WTC11 (cell line): ENCODE measurements around the gene ENPP6. TPM values are rescaled to one million over a fixed set of nuclear protein-coding genes. Genes with fewer than 3 reads are reported as not detected.

Experiments
- ATAC-seq: fragments of 200-7000 bp; cut with Tn5 transposase; 2 replicates; pipeline ENCODE4 v1.10.0; 2021; ENCODE audit warnings: mild to moderate bottlenecking, moderate library complexity
- CTCF ChIA-PET: fragments of 300-600 bp; sonication (Branson Sonifier 250); formaldehyde crosslinking; loops from one replicate; lab custom pipeline; 2021; ENCODE audit warnings: antibody characterized with exemption; lab: Charles Lee
- POLR2A ChIA-PET: fragments of 350-600 bp; sonication (Branson Sonifier 250); formaldehyde crosslinking; loops from one replicate; lab custom pipeline; 2021; ENCODE audit warnings: antibody characterized with exemption; lab: Charles Lee
- DNase-seq: peaks from one replicate; pipeline ENCODE4 v3.0.0; 2021; ENCODE audit warnings: low spot score
- H3K27ac Mint-ChIP-seq: 2 replicates; pipeline ENCODE4 v1.8.0; 2021; ENCODE audit warnings: mixed read lengths
- H3K27me3 Mint-ChIP-seq: 2 replicates; pipeline ENCODE4 v1.8.0; 2021; ENCODE audit warnings: low read depth, mild to moderate bottlenecking, moderate library complexity, mixed read lengths
- H3K36me3 Mint-ChIP-seq: 2 replicates; pipeline ENCODE4 v1.8.0; 2021; ENCODE audit warnings: mixed read lengths
- H3K4me1 Mint-ChIP-seq: 2 replicates; pipeline ENCODE4 v1.8.0; 2022; ENCODE audit warnings: mixed read lengths
- H3K4me3 Mint-ChIP-seq: 2 replicates; pipeline ENCODE4 v1.8.0; 2021; ENCODE audit warnings: mild to moderate bottlenecking, moderate library complexity, mixed read lengths
- H3K9me3 Mint-ChIP-seq: 2 replicates; pipeline ENCODE4 v1.8.0; 2021; ENCODE audit warnings: mixed read lengths
- GTF2I ChIP-seq: fragments of 250-450 bp; sonication (Bioruptor Pico); conservative IDR thresholded peaks from 2 replicates; pipeline ENCODE4 v1.4.0; 2021; ENCODE audit warnings: mild to moderate bottlenecking
- TEAD4 ChIP-seq: sonication (generic); formaldehyde crosslinking; IDR thresholded peaks from 2 replicates; pipeline ENCODE4 v1.8.0; 2022; ENCODE audit warnings: mild to moderate bottlenecking, missing genetic modification reagents
- ZNF232 ChIP-seq: sonication (generic); formaldehyde crosslinking; IDR thresholded peaks from 2 replicates; pipeline ENCODE4 v1.8.0; 2022; ENCODE audit warnings: mild to moderate bottlenecking, missing genetic modification reagents
- total RNA-seq: library from RNA; stranded (reverse); gene quantifications from 3 replicates; pipeline ENCODE4 v1.2.3, GENCODE V29; 2021
- TF ChIP-seq, protein P1 (sequence below): sonication (generic); formaldehyde crosslinking; IDR thresholded peaks from 2 replicates; pipeline ENCODE4 v1.8.1; 2022; ENCODE audit warnings: missing genetic modification reagents, borderline replicate concordance
- TF ChIP-seq, protein P2 (sequence below): sonication (generic); formaldehyde crosslinking; IDR thresholded peaks from 2 replicates; pipeline ENCODE4 v1.8.1; 2023; ENCODE audit warnings: mild to moderate bottlenecking, missing genetic modification reagents, borderline replicate concordance
- TF ChIP-seq, protein P3 (sequence below): sonication (generic); formaldehyde crosslinking; IDR thresholded peaks from 2 replicates; pipeline ENCODE4 v1.8.1; 2023; ENCODE audit warnings: mild to moderate bottlenecking, missing genetic modification reagents, moderate library complexity
- TF ChIP-seq, protein P4 (sequence below): sonication (generic); formaldehyde crosslinking; IDR thresholded peaks from 2 replicates; pipeline ENCODE4 v1.8.0; 2023; ENCODE audit warnings: missing genetic modification reagents, mild to moderate bottlenecking, borderline replicate concordance
- TF ChIP-seq, protein P5 (sequence below): fragments of 250-450 bp; sonication (Bioruptor Pico); IDR thresholded peaks from 2 replicates; pipeline ENCODE4 v1.9.0; 2021; ENCODE audit warnings: mild to moderate bottlenecking
- TF ChIP-seq, protein P6 (sequence below): sonication (generic); formaldehyde crosslinking; IDR thresholded peaks from 2 replicates; pipeline ENCODE4 v1.8.1; 2022; ENCODE audit warnings: mild to moderate bottlenecking, moderate library complexity, missing genetic modification reagents

Gene ENPP6
- total RNA-seq, 1 experiment from 2014 or later, result 0.09 TPM

DNA sequence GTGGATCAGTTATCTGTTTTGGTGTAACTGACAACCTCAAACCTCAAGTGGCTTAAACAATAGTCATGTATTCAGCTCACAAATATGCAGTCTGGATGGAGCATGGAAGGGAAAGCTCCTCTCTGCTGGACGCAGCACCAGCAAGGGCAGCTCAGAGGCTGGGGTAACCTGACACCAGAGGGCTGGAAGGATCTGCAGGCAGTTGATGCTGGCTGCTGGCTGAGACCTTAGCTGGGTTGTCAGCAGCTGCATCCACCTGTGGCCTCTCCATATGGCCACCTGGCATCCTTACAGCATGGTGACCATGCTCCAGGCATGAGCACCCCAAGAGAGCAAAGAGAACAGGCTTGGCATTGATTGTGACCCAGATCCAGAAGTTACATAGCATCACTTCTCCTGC lies 46.7 kb downstream of the ENPP6 start:
- ATAC-seq (peak; percentile 58), DNase-seq (peak; percentile 60)
- Mint-ChIP-seq H3K27ac (no peak overlapping the region), H3K9me3 (no peaks in the 10 kb centered on the region), H3K4me3 (no peak overlapping the region), H3K36me3 (no peaks in the 10 kb centered on the region), H3K4me1 (peaks cover 42% of the 10 kb centered on the region), H3K27me3 (peaks cover 7% of the 10 kb centered on the region)
- ChIA-PET POLR2A (no interaction called here), CTCF (interaction anchor here (1.0 to 1.1 kb wide), 2 partner anchors 80 to 331 kb away, joined by 3 to 6 read pairs; no protein-coding TSS in a partner anchor)
- TF ChIP-seq, protein P1, sequence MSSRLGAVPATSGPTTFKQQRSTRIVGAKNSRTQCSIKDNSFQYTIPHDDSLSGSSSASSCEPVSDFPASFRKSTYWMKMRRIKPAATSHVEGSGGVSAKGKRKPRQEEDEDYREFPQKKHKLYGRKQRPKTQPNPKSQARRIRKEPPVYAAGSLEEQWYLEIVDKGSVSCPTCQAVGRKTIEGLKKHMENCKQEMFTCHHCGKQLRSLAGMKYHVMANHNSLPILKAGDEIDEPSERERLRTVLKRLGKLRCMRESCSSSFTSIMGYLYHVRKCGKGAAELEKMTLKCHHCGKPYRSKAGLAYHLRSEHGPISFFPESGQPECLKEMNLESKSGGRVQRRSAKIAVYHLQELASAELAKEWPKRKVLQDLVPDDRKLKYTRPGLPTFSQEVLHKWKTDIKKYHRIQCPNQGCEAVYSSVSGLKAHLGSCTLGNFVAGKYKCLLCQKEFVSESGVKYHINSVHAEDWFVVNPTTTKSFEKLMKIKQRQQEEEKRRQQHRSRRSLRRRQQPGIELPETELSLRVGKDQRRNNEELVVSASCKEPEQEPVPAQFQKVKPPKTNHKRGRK, result no peak
- TF ChIP-seq GTF2I (CRISPR knock-in tag), result 0 out of 2 replicates have a peak, but pooled peaks have one; percentile 22

DNA sequence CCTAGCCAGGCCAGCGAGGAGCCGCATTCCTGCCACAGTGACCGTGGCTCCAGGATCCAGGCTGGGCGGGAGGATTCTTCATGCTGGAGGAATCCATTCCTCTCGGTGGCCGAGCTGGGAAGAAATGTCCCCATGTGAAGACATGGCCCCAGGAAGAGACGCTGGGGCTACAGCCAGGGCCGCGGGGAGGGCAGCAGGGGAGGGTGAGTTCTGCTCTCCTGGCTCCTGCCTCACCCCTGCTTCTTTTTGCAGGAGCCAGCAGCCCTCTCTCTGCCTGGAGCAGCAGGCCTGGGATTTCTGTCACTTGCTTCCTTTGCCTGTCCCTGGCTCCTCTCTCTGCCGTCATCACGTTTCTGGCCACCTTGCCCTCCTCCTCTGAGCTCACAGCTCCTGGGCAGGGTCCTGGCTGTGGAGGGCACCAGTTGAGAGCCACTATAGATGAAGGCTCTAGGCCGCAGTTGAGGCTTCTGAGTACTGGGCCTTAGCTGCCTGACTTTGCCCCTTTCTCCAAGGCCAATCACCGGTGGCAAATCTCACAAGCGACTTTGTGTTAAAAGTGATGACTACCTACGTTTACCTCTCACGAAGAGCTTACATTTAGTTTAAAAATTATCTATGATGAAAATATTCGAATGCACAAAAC lies 48.3 kb downstream of the ENPP6 start:
- DNase-seq (no peak), ATAC-seq (no peak)
- H3K36me3 Mint-ChIP-seq, result no peaks in the 10 kb centered on the region
- ChIA-PET CTCF (interaction anchor here (0.6 to 3.8 kb wide), 8 partner anchors 8 to 346 kb away, joined by 3 to 26 read pairs (median 7); no protein-coding TSS in a partner anchor), POLR2A (no interaction called here)
- no peak overlapping the region for H3K27ac Mint-ChIP-seq
- peaks cover 59% of the 10 kb centered on the region for H3K4me1 Mint-ChIP-seq
- no peak for TF ChIP-seq ZNF232 (CRISPR knock-in tag)
- no peak for TF ChIP-seq TEAD4 (CRISPR knock-in tag)
- TF ChIP-seq, protein P2, sequence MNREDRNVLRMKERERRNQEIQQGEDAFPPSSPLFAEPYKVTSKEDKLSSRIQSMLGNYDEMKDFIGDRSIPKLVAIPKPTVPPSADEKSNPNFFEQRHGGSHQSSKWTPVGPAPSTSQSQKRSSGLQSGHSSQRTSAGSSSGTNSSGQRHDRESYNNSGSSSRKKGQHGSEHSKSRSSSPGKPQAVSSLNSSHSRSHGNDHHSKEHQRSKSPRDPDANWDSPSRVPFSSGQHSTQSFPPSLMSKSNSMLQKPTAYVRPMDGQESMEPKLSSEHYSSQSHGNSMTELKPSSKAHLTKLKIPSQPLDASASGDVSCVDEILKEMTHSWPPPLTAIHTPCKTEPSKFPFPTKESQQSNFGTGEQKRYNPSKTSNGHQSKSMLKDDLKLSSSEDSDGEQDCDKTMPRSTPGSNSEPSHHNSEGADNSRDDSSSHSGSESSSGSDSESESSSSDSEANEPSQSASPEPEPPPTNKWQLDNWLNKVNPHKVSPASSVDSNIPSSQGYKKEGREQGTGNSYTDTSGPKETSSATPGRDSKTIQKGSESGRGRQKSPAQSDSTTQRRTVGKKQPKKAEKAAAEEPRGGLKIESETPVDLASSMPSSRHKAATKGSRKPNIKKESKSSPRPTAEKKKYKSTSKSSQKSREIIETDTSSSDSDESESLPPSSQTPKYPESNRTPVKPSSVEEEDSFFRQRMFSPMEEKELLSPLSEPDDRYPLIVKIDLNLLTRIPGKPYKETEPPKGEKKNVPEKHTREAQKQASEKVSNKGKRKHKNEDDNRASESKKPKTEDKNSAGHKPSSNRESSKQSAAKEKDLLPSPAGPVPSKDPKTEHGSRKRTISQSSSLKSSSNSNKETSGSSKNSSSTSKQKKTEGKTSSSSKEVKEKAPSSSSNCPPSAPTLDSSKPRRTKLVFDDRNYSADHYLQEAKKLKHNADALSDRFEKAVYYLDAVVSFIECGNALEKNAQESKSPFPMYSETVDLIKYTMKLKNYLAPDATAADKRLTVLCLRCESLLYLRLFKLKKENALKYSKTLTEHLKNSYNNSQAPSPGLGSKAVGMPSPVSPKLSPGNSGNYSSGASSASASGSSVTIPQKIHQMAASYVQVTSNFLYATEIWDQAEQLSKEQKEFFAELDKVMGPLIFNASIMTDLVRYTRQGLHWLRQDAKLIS (CRISPR knock-in tag), result no peak
- TF ChIP-seq, protein P3, sequence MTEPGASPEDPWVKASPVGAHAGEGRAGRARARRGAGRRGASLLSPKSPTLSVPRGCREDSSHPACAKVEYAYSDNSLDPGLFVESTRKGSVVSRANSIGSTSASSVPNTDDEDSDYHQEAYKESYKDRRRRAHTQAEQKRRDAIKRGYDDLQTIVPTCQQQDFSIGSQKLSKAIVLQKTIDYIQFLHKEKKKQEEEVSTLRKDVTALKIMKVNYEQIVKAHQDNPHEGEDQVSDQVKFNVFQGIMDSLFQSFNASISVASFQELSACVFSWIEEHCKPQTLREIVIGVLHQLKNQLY (CRISPR knock-in tag), result no peak
- TF ChIP-seq, protein P4, sequence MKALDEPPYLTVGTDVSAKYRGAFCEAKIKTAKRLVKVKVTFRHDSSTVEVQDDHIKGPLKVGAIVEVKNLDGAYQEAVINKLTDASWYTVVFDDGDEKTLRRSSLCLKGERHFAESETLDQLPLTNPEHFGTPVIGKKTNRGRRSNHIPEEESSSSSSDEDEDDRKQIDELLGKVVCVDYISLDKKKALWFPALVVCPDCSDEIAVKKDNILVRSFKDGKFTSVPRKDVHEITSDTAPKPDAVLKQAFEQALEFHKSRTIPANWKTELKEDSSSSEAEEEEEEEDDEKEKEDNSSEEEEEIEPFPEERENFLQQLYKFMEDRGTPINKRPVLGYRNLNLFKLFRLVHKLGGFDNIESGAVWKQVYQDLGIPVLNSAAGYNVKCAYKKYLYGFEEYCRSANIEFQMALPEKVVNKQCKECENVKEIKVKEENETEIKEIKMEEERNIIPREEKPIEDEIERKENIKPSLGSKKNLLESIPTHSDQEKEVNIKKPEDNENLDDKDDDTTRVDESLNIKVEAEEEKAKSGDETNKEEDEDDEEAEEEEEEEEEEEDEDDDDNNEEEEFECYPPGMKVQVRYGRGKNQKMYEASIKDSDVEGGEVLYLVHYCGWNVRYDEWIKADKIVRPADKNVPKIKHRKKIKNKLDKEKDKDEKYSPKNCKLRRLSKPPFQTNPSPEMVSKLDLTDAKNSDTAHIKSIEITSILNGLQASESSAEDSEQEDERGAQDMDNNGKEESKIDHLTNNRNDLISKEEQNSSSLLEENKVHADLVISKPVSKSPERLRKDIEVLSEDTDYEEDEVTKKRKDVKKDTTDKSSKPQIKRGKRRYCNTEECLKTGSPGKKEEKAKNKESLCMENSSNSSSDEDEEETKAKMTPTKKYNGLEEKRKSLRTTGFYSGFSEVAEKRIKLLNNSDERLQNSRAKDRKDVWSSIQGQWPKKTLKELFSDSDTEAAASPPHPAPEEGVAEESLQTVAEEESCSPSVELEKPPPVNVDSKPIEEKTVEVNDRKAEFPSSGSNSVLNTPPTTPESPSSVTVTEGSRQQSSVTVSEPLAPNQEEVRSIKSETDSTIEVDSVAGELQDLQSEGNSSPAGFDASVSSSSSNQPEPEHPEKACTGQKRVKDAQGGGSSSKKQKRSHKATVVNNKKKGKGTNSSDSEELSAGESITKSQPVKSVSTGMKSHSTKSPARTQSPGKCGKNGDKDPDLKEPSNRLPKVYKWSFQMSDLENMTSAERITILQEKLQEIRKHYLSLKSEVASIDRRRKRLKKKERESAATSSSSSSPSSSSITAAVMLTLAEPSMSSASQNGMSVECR (CRISPR knock-in tag), result no peak
- TF ChIP-seq, protein P5, sequence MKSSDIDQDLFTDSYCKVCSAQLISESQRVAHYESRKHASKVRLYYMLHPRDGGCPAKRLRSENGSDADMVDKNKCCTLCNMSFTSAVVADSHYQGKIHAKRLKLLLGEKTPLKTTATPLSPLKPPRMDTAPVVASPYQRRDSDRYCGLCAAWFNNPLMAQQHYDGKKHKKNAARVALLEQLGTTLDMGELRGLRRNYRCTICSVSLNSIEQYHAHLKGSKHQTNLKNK (CRISPR knock-in tag), result no peak
- TF ChIP-seq, protein P6, sequence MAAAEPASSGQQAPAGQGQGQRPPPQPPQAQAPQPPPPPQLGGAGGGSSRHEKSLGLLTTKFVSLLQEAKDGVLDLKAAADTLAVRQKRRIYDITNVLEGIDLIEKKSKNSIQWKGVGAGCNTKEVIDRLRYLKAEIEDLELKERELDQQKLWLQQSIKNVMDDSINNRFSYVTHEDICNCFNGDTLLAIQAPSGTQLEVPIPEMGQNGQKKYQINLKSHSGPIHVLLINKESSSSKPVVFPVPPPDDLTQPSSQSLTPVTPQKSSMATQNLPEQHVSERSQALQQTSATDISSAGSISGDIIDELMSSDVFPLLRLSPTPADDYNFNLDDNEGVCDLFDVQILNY (CRISPR knock-in tag), result no peak
- H3K4me3 Mint-ChIP-seq, result no peak overlapping the region
- peaks cover 8% of the 10 kb centered on the region for H3K27me3 Mint-ChIP-seq
- no peaks in the 10 kb centered on the region for H3K9me3 Mint-ChIP-seq
